Transverse colon (tissue), 4 donors: ENCODE data around the gene NUDC.

Source experiments
- CTCF ChIP-seq, 5 experiments: fragments of 200-600 bp in 3 of 5; fragments of 450-650 bp in 2 of 5; sonication (generic) in 3 of 5; IDR thresholded peaks; 1 replicate in 2 of 5; 2 replicates in 3 of 5; pipeline ENCODE4 v1.5.1; 2016 to 2017; ENCODE audit warnings: antibody characterized with exemption in 5 of 5, inconsistent platforms in 3 of 5, mild to moderate bottlenecking in 2 of 5, moderate library complexity in 1 of 5
- POLR2A ChIP-seq: fragments of 450-650 bp; IDR thresholded peaks from one replicate; pipeline ENCODE4 v1.6.1; 2016; ENCODE audit warnings: antibody characterized with exemption, mild to moderate bottlenecking, moderate library complexity
- POLR2AphosphoS5 ChIP-seq, 3 donors: sonication (generic); formaldehyde crosslinking; IDR thresholded peaks; one replicate each; pipeline ENCODE4 v1.6.1; 2016; ENCODE audit warnings: antibody characterized with exemption in 3 of 3

- TF ChIP-seq POLR2A (peak; percentile 88), CTCF (IDR thresholded peaks at IDR 0.05) (no peak), POLR2AphosphoS5 (IDR thresholded peaks at IDR 0.05) (peak; percentile 80 to 96 (median 96))
Measured at GRCh38 chr1:26889551-26890466, 31.7 kb upstream of the NUDC start, which contains the start of gene GPN2.
